NCI-H146 treated with DMSO at 0.1 percent for 48 hours (cell line): ENCODE results near the gene MACROD1.

ENCODE experiments used
- DNase-seq: peaks from one replicate; lab custom pipeline; 2025; ENCODE audit not compliant: unreplicated experiment; lab: John Stamatoyannopoulos, UW

Gene MACROD1

GRCh38 chr11:64165842-64166635 is at the start of gene MACROD1:
Gene MACROD1 (minus strand): TSS chr11:64166113. CDS start chr11:64165994, 119 bp downstream.
- DNase-seq, result peak; percentile 68

DNA sequence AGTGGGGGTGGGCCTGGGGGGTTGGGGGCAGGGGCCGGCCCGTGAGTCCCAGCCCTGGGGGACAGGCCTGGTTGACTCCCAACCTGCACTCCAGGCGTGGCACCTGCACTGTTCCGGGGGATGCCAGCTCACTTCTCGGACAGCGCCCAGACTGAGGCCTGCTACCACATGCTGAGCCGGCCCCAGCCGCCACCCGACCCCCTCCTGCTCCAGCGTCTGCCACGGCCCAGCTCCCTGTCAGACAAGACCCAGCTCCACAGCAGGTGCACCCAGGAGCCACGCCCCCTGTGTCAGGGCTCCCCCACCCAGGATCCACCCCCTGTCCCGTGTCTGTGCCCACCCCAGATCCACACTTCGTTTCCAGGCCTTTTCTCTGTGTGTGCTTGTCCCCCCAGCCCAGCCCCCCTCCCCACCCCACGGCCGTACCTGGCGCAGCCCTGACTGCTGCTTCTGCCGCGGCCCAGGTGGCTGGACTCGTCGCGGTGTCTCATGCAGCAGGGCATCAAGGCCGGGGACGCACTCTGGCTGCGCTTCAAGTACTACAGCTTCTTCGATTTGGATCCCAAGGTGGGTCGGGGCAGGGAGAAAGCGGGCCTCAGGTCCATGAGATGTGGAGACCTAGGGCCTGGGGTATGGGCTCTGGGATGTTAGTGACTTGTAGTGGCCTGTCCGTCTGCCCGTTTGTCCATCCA is 45.4 kb upstream of the MACROD1 start:
- DNase-seq, result no peak

- no peak for DNase-seq
Observed at GRCh38 chr11:64210301-64211020, 44.5 kb upstream of the MACROD1 start.

DNA sequence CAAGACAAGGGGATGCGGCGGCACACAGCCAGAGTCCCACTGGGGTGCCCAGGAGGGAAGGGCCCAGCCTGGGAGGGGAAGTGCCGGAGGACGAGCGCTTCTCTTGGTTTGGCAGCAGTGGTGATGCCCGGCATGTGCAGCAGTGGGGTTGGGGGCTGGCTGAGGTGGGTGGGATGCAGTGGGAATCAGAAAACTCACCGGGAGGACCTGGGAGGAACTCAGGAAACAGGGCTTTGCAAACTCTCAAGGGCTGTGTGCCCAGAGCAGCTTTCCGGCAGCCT is 43.6 kb upstream of the MACROD1 start:
- no peak for DNase-seq

DNA sequence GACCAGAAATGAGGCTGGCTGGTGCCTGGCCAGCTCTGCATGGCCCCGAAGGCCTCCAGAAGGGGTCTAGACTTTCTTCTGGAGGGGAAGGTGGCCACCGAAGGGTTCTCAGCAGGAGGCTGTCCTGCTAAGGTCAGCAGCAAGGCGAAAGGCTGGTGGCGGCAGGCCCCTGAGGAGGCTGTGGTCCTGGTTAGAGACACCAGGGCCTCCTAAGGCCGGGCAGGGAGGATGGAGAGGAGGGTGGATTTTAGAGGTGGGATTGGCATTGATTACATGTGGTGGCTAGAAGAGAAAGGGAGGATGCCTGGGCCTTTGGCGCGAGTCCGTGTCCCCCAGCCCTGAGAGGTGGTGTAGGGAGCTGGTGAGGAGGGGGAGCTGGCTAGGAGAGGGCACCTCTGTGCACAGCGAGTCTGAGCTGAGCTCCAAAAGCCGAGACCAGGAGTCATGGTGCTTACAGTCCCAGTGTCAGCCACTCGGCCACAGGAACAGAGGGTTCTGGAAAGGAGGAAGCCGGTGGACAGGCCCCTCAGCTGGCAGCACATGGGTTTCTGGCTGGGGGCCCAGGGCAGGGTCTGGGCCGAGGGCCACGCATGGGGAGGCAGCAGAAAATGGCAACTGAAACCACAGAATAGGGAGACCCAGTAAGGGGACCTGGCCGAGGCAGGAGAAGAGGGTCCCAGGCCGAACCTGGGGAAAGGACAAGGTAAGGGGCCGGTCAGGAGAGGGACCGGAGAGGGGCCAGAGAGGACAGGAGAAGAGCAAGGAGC is 43.1 kb upstream of the MACROD1 start:
- DNase-seq, result no peak

- DNase-seq, result no peak
Observed at GRCh38 chr11:64208086-64208795, 42.3 kb upstream of the MACROD1 start.

- DNase-seq, result no peak
Observed at GRCh38 chr11:64207256-64208085, 41.6 kb upstream of the MACROD1 start.

DNA sequence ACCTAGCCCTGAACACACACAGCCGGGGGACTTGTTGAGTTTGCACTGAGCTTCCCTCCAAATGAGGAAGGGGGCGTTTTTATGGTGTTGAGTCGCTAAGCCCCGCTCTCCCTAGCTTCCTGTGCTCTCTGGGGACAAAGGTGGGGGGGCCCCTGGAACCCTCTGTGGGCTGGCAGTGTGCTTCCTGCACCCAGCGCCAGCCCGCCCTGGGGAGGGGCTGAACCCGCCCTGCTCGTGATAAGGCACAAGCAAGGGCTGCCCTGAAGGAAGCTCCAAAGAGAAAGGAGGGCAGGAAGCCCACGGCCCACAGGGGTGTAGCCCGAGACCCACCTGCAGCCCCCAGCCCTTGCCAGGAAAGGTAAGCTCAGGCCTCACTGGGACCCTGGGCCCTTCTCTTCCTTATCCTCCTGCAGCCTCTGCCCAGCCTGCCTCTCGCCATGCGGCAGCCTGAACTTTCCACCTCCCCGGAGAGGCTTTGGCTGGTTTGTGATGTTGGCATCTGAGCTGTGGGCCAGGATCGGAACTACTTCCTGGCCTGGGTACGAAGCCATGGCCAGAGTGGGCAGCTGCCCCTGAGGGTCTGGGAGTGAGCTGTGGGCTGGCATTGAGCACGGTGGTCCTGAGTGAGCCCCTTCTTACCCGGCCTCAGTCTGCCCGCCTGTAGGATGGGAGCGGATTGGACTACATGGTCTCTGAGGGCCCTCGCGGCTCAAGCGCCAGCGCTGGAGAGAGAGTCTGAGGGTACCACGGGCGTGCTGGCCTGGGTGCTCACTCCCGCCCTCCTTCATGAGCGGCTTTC is 40.7 kb upstream of the MACROD1 start, which contains the start of gene FERMT3:
TSS of gene FERMT3 (plus strand) at position 265 of the 799 bp plus-strand sequence. CDS start 644 bp downstream, outside the sequence.
- DNase-seq, result no peak

GRCh38 chr11:64204464-64204989 is 38.6 kb upstream of the MACROD1 start:
- DNase-seq, result peak; percentile 37

DNA sequence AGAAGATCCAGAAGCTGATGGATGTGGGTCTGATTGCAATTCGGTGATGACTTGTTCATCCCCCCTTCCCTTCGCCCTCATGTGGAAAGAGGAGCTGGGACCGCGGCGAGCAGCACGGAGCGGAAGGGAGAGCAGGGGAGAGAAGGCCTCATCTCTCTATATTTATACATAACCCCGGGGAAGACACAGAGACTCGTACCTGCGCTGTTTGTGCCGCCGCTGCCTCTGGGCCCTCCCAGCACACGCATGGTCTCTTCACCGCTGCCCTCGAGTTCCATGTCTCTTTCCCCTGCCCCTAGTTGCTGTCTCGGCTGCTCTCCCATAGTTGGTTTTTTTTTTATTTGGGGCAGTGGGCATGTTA is 38.1 kb upstream of the MACROD1 start:
- DNase-seq, result no peak

GRCh38 chr11:64203421-64204079 is 37.6 kb upstream of the MACROD1 start:
- no peak for DNase-seq

- no peak for DNase-seq
Observed at GRCh38 chr11:64202992-64203391, 37.1 kb upstream of the MACROD1 start.

DNA sequence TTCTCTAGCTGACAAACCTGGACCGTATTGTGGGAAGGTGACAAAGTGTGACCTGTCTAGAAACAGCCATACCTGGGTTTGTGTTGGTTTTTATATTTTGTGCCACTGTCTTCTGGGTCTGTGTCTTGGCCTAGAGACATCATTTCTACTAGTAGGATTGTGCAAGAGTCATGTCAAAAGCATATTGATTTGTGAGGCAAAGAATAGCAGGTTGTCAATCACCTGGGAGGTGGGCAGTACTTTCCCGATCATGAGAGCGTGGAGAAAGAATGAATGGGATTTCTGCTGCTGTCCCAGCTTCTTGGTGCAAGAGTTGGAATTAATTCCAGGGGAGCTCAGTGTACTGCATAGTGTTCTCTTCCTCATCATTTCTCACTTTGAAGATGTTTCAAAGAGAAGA is 35.6 kb upstream of the MACROD1 start:
- DNase-seq, result no peak

GRCh38 chr11:64198511-64198910 is 32.6 kb upstream of the MACROD1 start:
- no peak for DNase-seq

DNA sequence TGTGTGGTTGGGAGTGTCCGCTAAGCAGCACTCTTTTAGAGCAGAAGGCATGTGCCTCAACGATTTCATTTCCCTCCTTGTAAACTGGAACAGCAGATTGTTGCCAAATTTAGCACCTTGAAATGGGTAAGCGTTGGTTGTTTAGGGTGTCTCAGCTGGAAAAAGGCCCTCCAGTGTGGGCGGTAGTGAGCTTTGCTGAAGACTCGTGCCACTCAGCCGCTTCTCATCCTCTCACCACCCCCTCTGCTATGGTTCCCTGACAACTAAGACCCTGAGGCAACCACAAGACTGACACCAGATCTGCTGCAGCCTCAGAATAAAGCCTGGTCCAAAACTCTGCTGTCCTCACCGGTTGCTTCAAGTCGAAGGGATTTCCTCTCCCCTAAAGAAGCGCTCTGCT is 30.7 kb upstream of the MACROD1 start:
- no peak for DNase-seq

DNA sequence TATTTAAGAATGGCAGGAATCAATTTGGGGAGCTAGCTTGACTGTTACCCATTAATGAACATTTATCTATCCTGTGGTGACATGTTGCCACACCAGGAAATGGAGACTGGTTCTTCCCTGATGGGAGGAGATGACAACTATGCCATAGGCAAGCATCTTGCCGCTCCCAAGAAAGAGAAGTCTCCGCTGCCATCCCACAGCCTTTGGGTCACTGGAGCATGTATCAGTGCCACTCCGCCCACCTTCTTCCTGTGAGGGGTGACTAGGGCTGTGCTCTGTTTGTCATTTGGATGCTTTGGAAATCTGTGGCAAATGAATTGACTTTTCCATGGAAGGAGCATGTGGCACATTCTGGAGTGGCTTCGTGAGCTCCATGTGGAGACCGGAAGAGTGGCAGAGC is 26.5 kb upstream of the MACROD1 start:
- DNase-seq, result no peak

- DNase-seq, result no peak
Observed at GRCh38 chr11:64186492-64187165, 20.7 kb upstream of the MACROD1 start.
